Measurements from ENCODE around the gene AVL9.
"Not testable (repeated sequence)": the region's sequence is repeated elsewhere in the genome, so short reads cannot be mapped to it uniquely, and the experiment has no call there.

Gene AVL9

GRCh38 chr7:32495298-32496051, at the start of gene AVL9:
Gene AVL9, plus strand, starts transcription at chr7:32495489. Its CDS starts 221 bp downstream, at chr7:32495710.
- Mint-ChIP-seq H3K27ac (peak within 1 kb of the TSS; percentile 93), H3K9me3 (no peaks in the 10 kb centered on the region), H3K27me3 (ENCODE audit: low read depth) (no peaks in the 10 kb centered on the region), H3K36me3 (ENCODE audit: low read depth) (peaks cover 10% of the 10 kb centered on the region), H3K4me3 (peak within 1 kb of the TSS; percentile 95), H3K4me1 (ENCODE audit: low read depth) (peaks cover 22% of the 10 kb centered on the region)

GRCh38 chr7:32447218-32447617, 48.1 kb upstream of the AVL9 start:
- no peaks in the 10 kb centered on the region for H3K4me1 Mint-ChIP-seq (ENCODE audit: low read depth)
- H3K4me3 Mint-ChIP-seq: no peak overlapping the region
- H3K9me3 Mint-ChIP-seq: no peaks in the 10 kb centered on the region
- H3K27ac Mint-ChIP-seq: no peak overlapping the region
- H3K27me3 Mint-ChIP-seq (ENCODE audit: low read depth): no peaks in the 10 kb centered on the region
- H3K36me3 Mint-ChIP-seq (ENCODE audit: low read depth): no peaks in the 10 kb centered on the region

GRCh38 chr7:32453341-32454011, 41.8 kb upstream of the AVL9 start:
- Mint-ChIP-seq H3K4me3 (no peak overlapping the region), H3K4me1 (ENCODE audit: low read depth) (no peaks in the 10 kb centered on the region), H3K27me3 (ENCODE audit: low read depth) (no peaks in the 10 kb centered on the region), H3K36me3 (ENCODE audit: low read depth) (no peaks in the 10 kb centered on the region), H3K9me3 (no peaks in the 10 kb centered on the region), H3K27ac (no peak overlapping the region)

GRCh38 chr7:32458025-32458424, 37.3 kb upstream of the AVL9 start:
- no peaks in the 10 kb centered on the region for H3K4me1 Mint-ChIP-seq (ENCODE audit: low read depth)
- no peaks in the 10 kb centered on the region for H3K27me3 Mint-ChIP-seq (ENCODE audit: low read depth)
- no peak overlapping the region for H3K4me3 Mint-ChIP-seq
- no peak overlapping the region for H3K27ac Mint-ChIP-seq
- H3K9me3 Mint-ChIP-seq: no peaks in the 10 kb centered on the region
- H3K36me3 Mint-ChIP-seq (ENCODE audit: low read depth): no peaks in the 10 kb centered on the region

- no peaks in the 10 kb centered on the region for H3K4me1 Mint-ChIP-seq (ENCODE audit: low read depth)
- H3K36me3 Mint-ChIP-seq (ENCODE audit: low read depth): no peaks in the 10 kb centered on the region
- no peaks in the 10 kb centered on the region for H3K9me3 Mint-ChIP-seq
- no peaks in the 10 kb centered on the region for H3K27me3 Mint-ChIP-seq (ENCODE audit: low read depth)
- no peak overlapping the region for H3K4me3 Mint-ChIP-seq
- no peak overlapping the region for H3K27ac Mint-ChIP-seq
Observed at GRCh38 chr7:32459788-32460187, 35.5 kb upstream of the AVL9 start.

- Mint-ChIP-seq H3K4me3 (no peak overlapping the region), H3K4me1 (ENCODE audit: low read depth) (no peaks in the 10 kb centered on the region), H3K27ac (no peak overlapping the region), H3K9me3 (no peaks in the 10 kb centered on the region), H3K27me3 (ENCODE audit: low read depth) (no peaks in the 10 kb centered on the region), H3K36me3 (ENCODE audit: low read depth) (no peaks in the 10 kb centered on the region)
Observed at GRCh38 chr7:32461484-32461883, 33.8 kb upstream of the AVL9 start.

- no peaks in the 10 kb centered on the region for H3K9me3 Mint-ChIP-seq
- H3K27me3 Mint-ChIP-seq (ENCODE audit: low read depth): no peaks in the 10 kb centered on the region
- H3K4me3 Mint-ChIP-seq: no peak overlapping the region
- H3K36me3 Mint-ChIP-seq (ENCODE audit: low read depth): no peaks in the 10 kb centered on the region
- H3K4me1 Mint-ChIP-seq (ENCODE audit: low read depth): no peaks in the 10 kb centered on the region
- no peak overlapping the region for H3K27ac Mint-ChIP-seq
Observed at GRCh38 chr7:32462451-32462850, 32.8 kb upstream of the AVL9 start.

GRCh38 chr7:32462977-32463376, 32.3 kb upstream of the AVL9 start:
- Mint-ChIP-seq H3K9me3 (no peaks in the 10 kb centered on the region), H3K4me3 (no peak overlapping the region), H3K4me1 (ENCODE audit: low read depth) (no peaks in the 10 kb centered on the region), H3K36me3 (ENCODE audit: low read depth) (no peaks in the 10 kb centered on the region), H3K27me3 (ENCODE audit: low read depth) (no peaks in the 10 kb centered on the region), H3K27ac (no peak overlapping the region)

- H3K4me3 Mint-ChIP-seq; H3K36me3 Mint-ChIP-seq (ENCODE audit: low read depth); H3K4me1 Mint-ChIP-seq (ENCODE audit: low read depth); H3K9me3 Mint-ChIP-seq; H3K27ac Mint-ChIP-seq; H3K27me3 Mint-ChIP-seq (ENCODE audit: low read depth): not testable (repeated sequence)
Observed at GRCh38 chr7:32464641-32465416, 30.5 kb upstream of the AVL9 start.

- H3K27ac Mint-ChIP-seq; H3K4me1 Mint-ChIP-seq (ENCODE audit: low read depth); H3K9me3 Mint-ChIP-seq; H3K27me3 Mint-ChIP-seq (ENCODE audit: low read depth); H3K36me3 Mint-ChIP-seq (ENCODE audit: low read depth); H3K4me3 Mint-ChIP-seq: not testable (repeated sequence)
Observed at GRCh38 chr7:32470004-32470403, 25.3 kb upstream of the AVL9 start.

- Mint-ChIP-seq H3K9me3 (no peaks in the 10 kb centered on the region), H3K4me3 (no peak overlapping the region), H3K27ac (no peak overlapping the region), H3K27me3 (ENCODE audit: low read depth) (peaks cover 3% of the 10 kb centered on the region), H3K36me3 (ENCODE audit: low read depth) (no peaks in the 10 kb centered on the region), H3K4me1 (ENCODE audit: low read depth) (no peaks in the 10 kb centered on the region)
Observed at GRCh38 chr7:32470871-32471270, 24.4 kb upstream of the AVL9 start.

GRCh38 chr7:32472015-32472414, 23.3 kb upstream of the AVL9 start:
- no peak overlapping the region for H3K27ac Mint-ChIP-seq
- H3K4me1 Mint-ChIP-seq (ENCODE audit: low read depth): no peaks in the 10 kb centered on the region
- no peaks in the 10 kb centered on the region for H3K36me3 Mint-ChIP-seq (ENCODE audit: low read depth)
- H3K27me3 Mint-ChIP-seq (ENCODE audit: low read depth): peaks cover 3% of the 10 kb centered on the region
- H3K4me3 Mint-ChIP-seq: no peak overlapping the region
- no peaks in the 10 kb centered on the region for H3K9me3 Mint-ChIP-seq

- Mint-ChIP-seq H3K27ac (no peak overlapping the region), H3K36me3 (ENCODE audit: low read depth) (no peaks in the 10 kb centered on the region), H3K27me3 (ENCODE audit: low read depth) (peaks cover 3% of the 10 kb centered on the region), H3K4me3 (no peak overlapping the region), H3K9me3 (no peaks in the 10 kb centered on the region), H3K4me1 (ENCODE audit: low read depth) (no peaks in the 10 kb centered on the region)
Observed at GRCh38 chr7:32474008-32474407, 21.3 kb upstream of the AVL9 start.

- H3K27ac Mint-ChIP-seq: no peak overlapping the region
- no peak overlapping the region for H3K4me3 Mint-ChIP-seq
- H3K36me3 Mint-ChIP-seq (ENCODE audit: low read depth): no peaks in the 10 kb centered on the region
- peaks cover 2% of the 10 kb centered on the region for H3K4me1 Mint-ChIP-seq (ENCODE audit: low read depth)
- H3K27me3 Mint-ChIP-seq (ENCODE audit: low read depth): peaks cover 4% of the 10 kb centered on the region
- H3K9me3 Mint-ChIP-seq: no peaks in the 10 kb centered on the region
Observed at GRCh38 chr7:32476816-32477648, 18.3 kb upstream of the AVL9 start.
